ENCODE data around the gene RUNX1. TPM values are rescaled to one million over a fixed set of nuclear protein-coding genes. Genes with fewer than 3 reads are reported as not detected.

The RUNX1 gene
- total RNA-seq, 1 donor from 2014 or later = 23.9 TPM

DNA sequence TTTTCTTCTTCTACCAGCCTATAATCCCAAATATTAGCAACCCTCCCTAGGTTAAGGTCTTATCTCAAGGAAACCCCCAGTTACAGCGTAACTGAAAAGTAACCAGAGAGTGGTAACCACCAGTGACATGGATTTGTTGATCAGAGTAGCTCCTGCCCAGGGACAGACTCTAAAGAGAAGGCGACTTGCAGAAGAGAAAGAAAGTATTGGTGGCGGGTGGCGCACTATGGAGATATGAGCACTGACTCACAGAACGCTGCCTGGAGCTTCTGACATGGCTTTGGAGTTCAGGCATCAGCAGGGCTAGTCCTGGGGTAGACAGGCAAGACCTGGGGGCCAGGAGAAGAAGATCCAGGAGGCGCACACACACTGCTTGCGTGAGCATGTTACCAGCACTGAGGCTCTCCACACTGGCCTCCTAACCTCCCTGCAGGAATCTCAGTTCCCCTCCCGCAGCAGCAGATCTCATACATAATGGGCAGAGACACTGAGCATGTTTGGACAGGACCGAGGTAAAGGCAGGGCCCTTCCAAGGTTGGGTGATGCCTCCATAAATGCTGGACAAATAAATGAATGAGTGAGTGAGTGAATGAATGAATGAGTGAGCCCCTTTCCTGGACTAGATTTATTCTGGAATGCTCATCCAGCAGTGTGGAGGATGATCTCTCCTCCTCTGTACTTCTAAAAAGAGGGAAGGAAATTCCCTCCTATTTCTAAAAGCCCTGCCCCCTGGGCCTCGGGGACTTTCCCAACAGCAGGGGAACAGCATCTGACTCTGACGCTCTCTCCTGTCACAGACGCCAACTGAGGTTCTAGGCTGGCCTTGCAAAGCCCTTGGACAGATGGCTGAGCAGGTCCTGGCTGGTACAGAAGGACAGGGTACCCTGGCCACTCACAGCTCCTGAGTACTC, 204.8 kb downstream of the RUNX1 start:
- Mint-ChIP-seq H3K9me3 (ENCODE audit: unreplicated experiment) (no peaks in the 10 kb centered on the region), H3K36me3 (ENCODE audit: unreplicated experiment) (peaks cover 16% of the 10 kb centered on the region), H3K27me3 (ENCODE audit: unreplicated experiment) (no peaks in the 10 kb centered on the region), H3K4me1 (ENCODE audit: unreplicated experiment) (peaks cover 49% of the 10 kb centered on the region), H3K27ac (ENCODE audit: unreplicated experiment) (peak overlapping the region; percentile 91), H3K4me3 (ENCODE audit: unreplicated experiment) (no peak overlapping the region)
- no peak for DNase-seq (ENCODE audit: extremely low spot score, unreplicated experiment)
- TF ChIP-seq, protein P1, sequence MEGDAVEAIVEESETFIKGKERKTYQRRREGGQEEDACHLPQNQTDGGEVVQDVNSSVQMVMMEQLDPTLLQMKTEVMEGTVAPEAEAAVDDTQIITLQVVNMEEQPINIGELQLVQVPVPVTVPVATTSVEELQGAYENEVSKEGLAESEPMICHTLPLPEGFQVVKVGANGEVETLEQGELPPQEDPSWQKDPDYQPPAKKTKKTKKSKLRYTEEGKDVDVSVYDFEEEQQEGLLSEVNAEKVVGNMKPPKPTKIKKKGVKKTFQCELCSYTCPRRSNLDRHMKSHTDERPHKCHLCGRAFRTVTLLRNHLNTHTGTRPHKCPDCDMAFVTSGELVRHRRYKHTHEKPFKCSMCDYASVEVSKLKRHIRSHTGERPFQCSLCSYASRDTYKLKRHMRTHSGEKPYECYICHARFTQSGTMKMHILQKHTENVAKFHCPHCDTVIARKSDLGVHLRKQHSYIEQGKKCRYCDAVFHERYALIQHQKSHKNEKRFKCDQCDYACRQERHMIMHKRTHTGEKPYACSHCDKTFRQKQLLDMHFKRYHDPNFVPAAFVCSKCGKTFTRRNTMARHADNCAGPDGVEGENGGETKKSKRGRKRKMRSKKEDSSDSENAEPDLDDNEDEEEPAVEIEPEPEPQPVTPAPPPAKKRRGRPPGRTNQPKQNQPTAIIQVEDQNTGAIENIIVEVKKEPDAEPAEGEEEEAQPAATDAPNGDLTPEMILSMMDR (IDR thresholded peaks at IDR 0.05) = no peak

GRCh38 chr21:34843562-34843961, 205.5 kb downstream of the RUNX1 start:
- Mint-ChIP-seq H3K36me3 (ENCODE audit: unreplicated experiment) (peaks cover 16% of the 10 kb centered on the region), H3K27ac (ENCODE audit: unreplicated experiment) (no peak overlapping the region), H3K4me3 (ENCODE audit: unreplicated experiment) (no peak overlapping the region), H3K9me3 (ENCODE audit: unreplicated experiment) (no peaks in the 10 kb centered on the region), H3K4me1 (ENCODE audit: unreplicated experiment) (peaks cover 49% of the 10 kb centered on the region), H3K27me3 (ENCODE audit: unreplicated experiment) (no peaks in the 10 kb centered on the region)
- TF ChIP-seq, protein P1 (IDR thresholded peaks at IDR 0.05) = no peak
- no peak for DNase-seq (ENCODE audit: extremely low spot score, unreplicated experiment)

DNA sequence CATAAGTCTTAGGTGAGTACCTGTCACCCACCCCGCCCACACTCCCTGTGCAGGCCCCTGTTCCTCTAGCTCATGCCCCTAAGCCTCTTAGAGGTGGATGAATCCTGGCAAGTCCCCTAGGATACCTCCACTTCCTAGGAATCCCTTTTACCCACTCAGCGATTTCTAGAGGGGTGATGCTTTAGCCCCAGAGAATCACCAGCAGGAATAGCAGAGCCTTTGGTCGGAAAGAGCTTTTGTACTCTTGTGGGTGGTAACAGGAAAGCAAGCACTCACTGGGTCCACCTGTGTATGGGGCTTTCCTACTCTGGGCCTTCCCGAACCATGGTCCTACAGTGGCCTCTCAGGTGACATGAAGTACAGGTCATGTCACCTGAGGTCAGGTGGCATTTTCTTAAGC, 207.9 kb downstream of the RUNX1 start:
- H3K27ac Mint-ChIP-seq (ENCODE audit: unreplicated experiment) = no peak overlapping the region
- no peak overlapping the region for H3K4me3 Mint-ChIP-seq (ENCODE audit: unreplicated experiment)
- no peaks in the 10 kb centered on the region for H3K27me3 Mint-ChIP-seq (ENCODE audit: unreplicated experiment)
- H3K4me1 Mint-ChIP-seq (ENCODE audit: unreplicated experiment) = peaks cover 54% of the 10 kb centered on the region
- DNase-seq (ENCODE audit: extremely low spot score, unreplicated experiment) = no peak
- TF ChIP-seq, protein P1 (IDR thresholded peaks at IDR 0.05) = no peak
- no peaks in the 10 kb centered on the region for H3K9me3 Mint-ChIP-seq (ENCODE audit: unreplicated experiment)
- peaks cover 16% of the 10 kb centered on the region for H3K36me3 Mint-ChIP-seq (ENCODE audit: unreplicated experiment)

GRCh38 chr21:34840693-34841092, 208.4 kb downstream of the RUNX1 start:
- Mint-ChIP-seq H3K4me1 (ENCODE audit: unreplicated experiment) (peaks cover 54% of the 10 kb centered on the region), H3K9me3 (ENCODE audit: unreplicated experiment) (no peaks in the 10 kb centered on the region), H3K4me3 (ENCODE audit: unreplicated experiment) (no peak overlapping the region), H3K27ac (ENCODE audit: unreplicated experiment) (no peak overlapping the region), H3K36me3 (ENCODE audit: unreplicated experiment) (peaks cover 16% of the 10 kb centered on the region), H3K27me3 (ENCODE audit: unreplicated experiment) (no peaks in the 10 kb centered on the region)
- no peak for DNase-seq (ENCODE audit: extremely low spot score, unreplicated experiment)
- TF ChIP-seq, protein P1 (IDR thresholded peaks at IDR 0.05) = no peak

DNA sequence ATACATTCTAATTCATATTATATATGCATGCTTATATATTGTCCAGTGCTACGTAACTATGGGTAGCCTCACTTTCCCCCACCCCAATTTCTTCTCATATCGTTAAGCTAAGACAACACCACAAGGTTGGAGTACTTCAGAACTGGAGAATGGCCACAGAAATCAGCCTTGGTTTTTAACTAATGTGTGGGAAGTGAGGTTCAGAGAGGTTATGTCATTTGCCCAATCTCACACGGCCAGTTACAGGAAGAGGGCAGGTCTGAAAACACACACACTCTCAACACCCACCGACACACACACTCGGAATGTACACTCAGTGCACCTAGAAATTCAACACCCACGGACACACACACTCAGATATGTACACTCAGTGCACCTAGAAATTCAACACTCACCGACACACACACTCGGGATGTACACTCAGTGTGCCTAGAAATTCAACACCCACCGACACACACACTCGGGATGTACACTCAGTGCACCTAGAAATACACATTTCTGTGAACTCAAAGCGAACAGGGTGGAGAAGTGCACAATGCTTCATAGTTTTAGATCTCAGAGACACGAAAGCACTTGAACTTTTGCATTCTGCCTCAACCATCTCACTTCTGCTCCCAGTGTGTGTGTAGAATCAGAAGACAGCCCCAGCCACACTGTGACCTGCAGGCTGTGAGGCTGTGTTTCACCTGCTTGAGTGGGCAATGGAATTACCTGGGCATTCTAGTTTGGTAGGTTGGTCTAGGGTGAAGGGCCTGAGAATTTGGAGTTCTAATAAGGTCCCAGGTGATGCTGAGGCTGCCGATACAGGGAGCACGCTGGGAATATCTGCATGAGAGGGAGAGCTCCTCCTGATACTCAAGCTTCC, 209.9 kb downstream of the RUNX1 start:
- Mint-ChIP-seq H3K36me3 (ENCODE audit: unreplicated experiment) (peaks cover 15% of the 10 kb centered on the region), H3K27ac (ENCODE audit: unreplicated experiment) (no peak overlapping the region), H3K4me1 (ENCODE audit: unreplicated experiment) (peaks cover 46% of the 10 kb centered on the region)

More for the DNA sequence above, 209.9 kb downstream of the RUNX1 start:
- TF ChIP-seq, protein P1 (IDR thresholded peaks at IDR 0.05) = no peak
- no peaks in the 10 kb centered on the region for H3K9me3 Mint-ChIP-seq (ENCODE audit: unreplicated experiment)
- no peak overlapping the region for H3K4me3 Mint-ChIP-seq (ENCODE audit: unreplicated experiment)
- DNase-seq (ENCODE audit: extremely low spot score, unreplicated experiment) = no peak
- no peaks in the 10 kb centered on the region for H3K27me3 Mint-ChIP-seq (ENCODE audit: unreplicated experiment)

Data from osteocyte (in vitro differentiated cells).